ENCODE results near the gene PRSS8. TPM values are rescaled to one million over a fixed set of nuclear protein-coding genes. Genes with fewer than 3 reads are reported as not detected.
"Not testable (repeated sequence)": the region's sequence is repeated elsewhere in the genome, so short reads cannot be mapped to it uniquely, and the experiment has no call there.

PRSS8 gene
- total and polyA plus RNA-seq, 2 donors (not counting 1 experiment from before 2014, with no cell fraction given) = not detected

DNA sequence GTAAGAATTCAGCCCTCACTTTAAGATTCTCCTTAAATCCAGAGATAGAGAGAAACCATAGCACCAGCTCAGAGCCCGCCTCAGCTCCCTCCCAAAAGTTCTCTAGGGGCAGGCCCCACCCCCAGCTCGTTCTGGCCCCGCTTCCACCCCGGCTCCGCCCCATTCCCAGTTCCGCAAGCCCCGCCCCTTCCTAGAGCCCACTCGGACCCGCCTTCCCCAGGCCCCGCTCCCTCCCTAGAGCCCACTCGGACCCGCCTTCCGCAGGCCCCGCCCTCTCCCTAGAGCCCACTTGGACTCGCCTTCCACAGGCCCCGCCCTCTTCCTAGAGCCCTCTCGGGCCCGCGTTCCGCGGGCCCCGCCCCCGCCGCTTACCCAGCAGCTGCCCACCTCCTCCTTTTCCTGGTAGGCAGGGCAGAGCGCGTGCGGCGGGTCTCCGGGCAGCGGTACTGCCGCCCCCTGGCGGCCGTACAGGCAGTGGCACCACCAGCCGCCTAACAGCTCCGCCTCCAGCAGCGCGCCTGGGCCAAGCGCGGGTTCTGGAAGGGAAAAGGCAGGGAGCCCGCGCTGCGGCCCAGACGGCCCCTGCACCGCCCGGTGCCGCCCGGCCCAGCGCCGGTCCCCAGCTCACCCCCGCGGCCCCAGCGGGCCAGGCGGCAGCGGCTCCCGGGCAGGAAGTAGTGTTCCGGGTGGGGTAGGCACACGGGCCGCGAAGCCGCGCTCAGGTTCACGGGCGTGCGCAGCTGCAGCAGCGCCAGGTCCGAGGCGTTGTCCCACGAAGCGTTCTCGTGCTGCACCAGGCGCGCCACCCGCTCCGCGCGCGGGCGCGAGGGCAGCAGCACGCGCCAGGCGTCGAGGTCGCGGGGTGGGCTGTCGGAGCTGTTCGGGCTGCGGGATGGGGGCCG lies 6.8 kb upstream of the PRSS8 start:
- DNase-seq (ENCODE audit: low read depth in 2 of 2) = peak; percentile 96 to 99
- H3K4me1 ChIP-seq (ENCODE audit: control insufficient read depth, extremely low read depth, insufficient read depth, low read length) = peaks cover 9% of the 10 kb centered on the region
- H3K79me2 ChIP-seq (ENCODE audit: control insufficient read depth, insufficient read depth, low read length) = no peaks in the 10 kb centered on the region
- H3K27me3 ChIP-seq (ENCODE audit: control insufficient read depth, insufficient read depth, low read length) = peaks cover 10% of the 10 kb centered on the region
- H3K4me3 ChIP-seq (replicated peaks in 1 of 4; ENCODE audit: control extremely low read depth in 1 of 4, insufficient read depth in 1 of 4, low read depth in 3 of 4, low read length in 4 of 4) = peak overlapping the region; percentile 38 to 54 (median 44)
- no peaks in the 10 kb centered on the region for H4K20me1 ChIP-seq (ENCODE audit: control insufficient read depth, extremely low read depth, insufficient read depth, low read length)
- H3K36me3 ChIP-seq (ENCODE audit: control insufficient read depth, insufficient read depth, low read length) = no peaks in the 10 kb centered on the region
- peak overlapping the region; percentile 93 for H3K4me2 ChIP-seq (ENCODE audit: extremely low read depth, insufficient read depth, low read length)
- peak overlapping the region; percentile 56 for H3K27ac ChIP-seq (ENCODE audit: insufficient read depth, low read length)
- H3K9ac ChIP-seq (ENCODE audit: insufficient read depth, low read length) = peak overlapping the region; percentile 58
- TF ChIP-seq EZH2 (IDR thresholded peaks at IDR 0.05; ENCODE audit: low read length, missing control alignments) = no peak
- TF ChIP-seq, protein P1, sequence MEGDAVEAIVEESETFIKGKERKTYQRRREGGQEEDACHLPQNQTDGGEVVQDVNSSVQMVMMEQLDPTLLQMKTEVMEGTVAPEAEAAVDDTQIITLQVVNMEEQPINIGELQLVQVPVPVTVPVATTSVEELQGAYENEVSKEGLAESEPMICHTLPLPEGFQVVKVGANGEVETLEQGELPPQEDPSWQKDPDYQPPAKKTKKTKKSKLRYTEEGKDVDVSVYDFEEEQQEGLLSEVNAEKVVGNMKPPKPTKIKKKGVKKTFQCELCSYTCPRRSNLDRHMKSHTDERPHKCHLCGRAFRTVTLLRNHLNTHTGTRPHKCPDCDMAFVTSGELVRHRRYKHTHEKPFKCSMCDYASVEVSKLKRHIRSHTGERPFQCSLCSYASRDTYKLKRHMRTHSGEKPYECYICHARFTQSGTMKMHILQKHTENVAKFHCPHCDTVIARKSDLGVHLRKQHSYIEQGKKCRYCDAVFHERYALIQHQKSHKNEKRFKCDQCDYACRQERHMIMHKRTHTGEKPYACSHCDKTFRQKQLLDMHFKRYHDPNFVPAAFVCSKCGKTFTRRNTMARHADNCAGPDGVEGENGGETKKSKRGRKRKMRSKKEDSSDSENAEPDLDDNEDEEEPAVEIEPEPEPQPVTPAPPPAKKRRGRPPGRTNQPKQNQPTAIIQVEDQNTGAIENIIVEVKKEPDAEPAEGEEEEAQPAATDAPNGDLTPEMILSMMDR (conservative IDR thresholded peaks at IDR 0.05 in 1 of 2, IDR thresholded peaks at IDR 0.05 in 1 of 2; ENCODE audit: low read depth in 1 of 2, low read length in 2 of 2) = peak; percentile 75 to 81
- H3K9me3 ChIP-seq (ENCODE audit: control insufficient read depth, insufficient read depth, low read depth, low read length) = no peaks in the 10 kb centered on the region
- peak overlapping the region; percentile 87 for H2AFZ ChIP-seq (ENCODE audit: low read length)

DNA sequence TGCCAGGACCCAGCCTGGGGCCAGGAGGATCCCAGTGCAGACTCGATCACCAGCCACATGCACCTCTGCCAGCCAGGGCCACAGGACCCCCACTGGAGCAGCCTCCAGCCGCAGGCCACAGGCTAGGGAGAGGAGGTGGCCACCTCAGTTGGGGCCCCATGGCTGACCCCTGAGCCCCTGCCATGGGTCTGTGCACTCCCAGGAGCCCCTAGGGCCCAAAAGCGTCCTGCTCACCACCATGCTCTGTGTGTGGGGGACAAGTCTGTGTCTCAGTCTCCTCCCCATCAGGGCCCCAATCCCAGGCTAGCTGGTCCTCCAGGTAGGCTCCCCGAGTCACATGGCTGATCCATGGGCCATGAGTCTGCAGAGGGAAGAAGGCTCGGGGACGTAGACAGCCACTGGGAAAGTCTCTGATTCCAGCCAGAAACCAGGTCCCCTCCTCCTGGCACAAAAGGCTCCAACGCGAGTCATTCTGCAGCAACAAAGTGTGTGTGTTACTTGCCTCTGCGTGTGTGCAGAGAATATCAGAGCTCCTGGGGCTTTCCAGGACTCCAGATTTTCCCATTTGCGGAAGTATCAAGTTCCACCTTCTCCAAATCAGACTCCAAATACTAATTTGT lies 6.1 kb upstream of the PRSS8 start:
- no peaks in the 10 kb centered on the region for H3K9me3 ChIP-seq (ENCODE audit: control insufficient read depth, insufficient read depth, low read depth, low read length)
- H3K79me2 ChIP-seq (ENCODE audit: control insufficient read depth, insufficient read depth, low read length) = no peaks in the 10 kb centered on the region
- peaks cover 6% of the 10 kb centered on the region for H3K27me3 ChIP-seq (ENCODE audit: control insufficient read depth, insufficient read depth, low read length)
- peak overlapping the region; percentile 93 for H3K4me2 ChIP-seq (ENCODE audit: extremely low read depth, insufficient read depth, low read length)
- peak overlapping the region; percentile 21 to 54 (median 44) for H3K4me3 ChIP-seq (replicated peaks in 1 of 4; ENCODE audit: control extremely low read depth in 1 of 4, insufficient read depth in 1 of 4, low read depth in 3 of 4, low read length in 4 of 4)
- H3K27ac ChIP-seq (ENCODE audit: insufficient read depth, low read length) = peak overlapping the region; percentile 56
- peak overlapping the region; percentile 87 for H2AFZ ChIP-seq (ENCODE audit: low read length)
- TF ChIP-seq, protein P1 (conservative IDR thresholded peaks at IDR 0.05 in 1 of 2, IDR thresholded peaks at IDR 0.05 in 1 of 2; ENCODE audit: low read depth in 1 of 2, low read length in 2 of 2) = no peak
- no peak for TF ChIP-seq EZH2 (IDR thresholded peaks at IDR 0.05; ENCODE audit: low read length, missing control alignments)
- peak overlapping the region; percentile 26 for H3K9ac ChIP-seq (ENCODE audit: insufficient read depth, low read length)
- peak in 1 of 2 donors; percentile 69 for DNase-seq (ENCODE audit: low read depth in 2 of 2)
- H3K36me3 ChIP-seq (ENCODE audit: control insufficient read depth, insufficient read depth, low read length) = no peaks in the 10 kb centered on the region
- no peaks in the 10 kb centered on the region for H4K20me1 ChIP-seq (ENCODE audit: control insufficient read depth, extremely low read depth, insufficient read depth, low read length)
- peaks cover 9% of the 10 kb centered on the region for H3K4me1 ChIP-seq (ENCODE audit: control insufficient read depth, extremely low read depth, insufficient read depth, low read length)

GRCh38 chr16:31141071-31141469 lies 5.5 kb upstream of the PRSS8 start:
- H2AFZ ChIP-seq (ENCODE audit: low read length); H3K4me3 ChIP-seq (replicated peaks in 1 of 4; ENCODE audit: control extremely low read depth in 1 of 4, insufficient read depth in 1 of 4, low read depth in 3 of 4, low read length in 4 of 4); H3K4me1 ChIP-seq (ENCODE audit: control insufficient read depth, extremely low read depth, insufficient read depth, low read length); DNase-seq (ENCODE audit: low read depth in 2 of 2); H3K79me2 ChIP-seq (ENCODE audit: control insufficient read depth, insufficient read depth, low read length); H3K9ac ChIP-seq (ENCODE audit: insufficient read depth, low read length); H3K27me3 ChIP-seq (ENCODE audit: control insufficient read depth, insufficient read depth, low read length); H3K36me3 ChIP-seq (ENCODE audit: control insufficient read depth, insufficient read depth, low read length); H3K9me3 ChIP-seq (ENCODE audit: control insufficient read depth, insufficient read depth, low read depth, low read length); H4K20me1 ChIP-seq (ENCODE audit: control insufficient read depth, extremely low read depth, insufficient read depth, low read length): not testable (repeated sequence)
- peak overlapping the region; percentile 93 for H3K4me2 ChIP-seq (ENCODE audit: extremely low read depth, insufficient read depth, low read length)
- peak overlapping the region; percentile 56 for H3K27ac ChIP-seq (ENCODE audit: insufficient read depth, low read length)

All from fibroblast of lung (primary cell).